Trophoblast cell (in vitro differentiated cells and primary cell): ENCODE results near the gene ABCA8.
"Not testable (repeated sequence)": the region's sequence is repeated elsewhere in the genome, so short reads cannot be mapped to it uniquely, and the experiment has no call there.

Experiments used
- DNase-seq, 2 donors: peaks; one replicate each; pipeline ENCODE4 v3.0.0-alpha.2; 2016
- H2AFZ ChIP-seq: 2 replicates; pipeline ENCODE4 v1.6.1; 2013; ENCODE audit warnings: low read length, moderate library complexity, mild to moderate bottlenecking; ENCODE audit not compliant: insufficient read depth, poor library complexity
- H2AK5ac ChIP-seq: 2 replicates; pipeline ENCODE4 v1.6.1; 2013; ENCODE audit warnings: mild to moderate bottlenecking, low read length
- H2BK120ac ChIP-seq: 2 replicates; pipeline ENCODE4 v1.6.1; 2013; ENCODE audit warnings: low read length, mild to moderate bottlenecking, moderate library complexity; ENCODE audit not compliant: insufficient read depth, poor library complexity
- H2BK12ac ChIP-seq: 2 replicates; pipeline ENCODE4 v1.6.1; 2013; ENCODE audit warnings: mild to moderate bottlenecking, low read length, moderate library complexity
- H2BK5ac ChIP-seq: 2 replicates; pipeline ENCODE4 v1.6.1; 2013; ENCODE audit warnings: low read length, low read depth, moderate library complexity, mild to moderate bottlenecking; ENCODE audit not compliant: poor library complexity
- H3K14ac ChIP-seq: 2 replicates; pipeline ENCODE4 v1.6.1; 2013; ENCODE audit warnings: mild to moderate bottlenecking, low read length
- H3K18ac ChIP-seq: 2 replicates; pipeline ENCODE4 v1.6.1; 2013; ENCODE audit warnings: mild to moderate bottlenecking, low read length
- H3K23ac ChIP-seq: 2 replicates; pipeline ENCODE4 v1.6.1; 2013; ENCODE audit warnings: low read length
- H3K27ac ChIP-seq: 2 replicates; pipeline ENCODE4 v1.5.1; 2013; ENCODE audit warnings: low read depth, mild to moderate bottlenecking, inconsistent platforms, low read length, moderate library complexity
- H3K27me3 ChIP-seq: 2 replicates; pipeline ENCODE4 v1.6.1; 2013; ENCODE audit warnings: inconsistent platforms, mild to moderate bottlenecking, low read length, moderate library complexity; ENCODE audit not compliant: insufficient read depth
- H3K36me3 ChIP-seq, 2 experiments: 1 replicate in 1 of 2; 2 replicates in 1 of 2; pipeline ENCODE4 v1.6.1; 2013; ENCODE audit warnings: low read length in 2 of 2, mild to moderate bottlenecking in 2 of 2, moderate library complexity in 1 of 2; ENCODE audit not compliant: insufficient read depth in 2 of 2, control insufficient read depth in 1 of 2
- H3K4ac ChIP-seq: 2 replicates; pipeline ENCODE4 v1.6.1; 2013; ENCODE audit warnings: low read depth, mild to moderate bottlenecking, low read length, moderate library complexity
- H3K4me1 ChIP-seq, 2 experiments: 1 replicate in 1 of 2; 2 replicates in 1 of 2; pipeline ENCODE4 v1.6.1; 2013; ENCODE audit warnings: low read length in 2 of 2, mild to moderate bottlenecking in 2 of 2, moderate library complexity in 1 of 2; ENCODE audit not compliant: insufficient read depth in 2 of 2, control insufficient read depth in 1 of 2
- H3K4me2 ChIP-seq: 2 replicates; pipeline ENCODE4 v1.6.1; 2013; ENCODE audit warnings: inconsistent platforms, mild to moderate bottlenecking, low read length, moderate library complexity
- H3K4me3 ChIP-seq: 2 replicates; pipeline ENCODE4 v1.5.1; 2013; ENCODE audit warnings: mild to moderate bottlenecking, low read depth, low read length, inconsistent platforms
- H3K79me1 ChIP-seq: one replicate; pipeline ENCODE4 v1.6.1; 2013; ENCODE audit warnings: low read length
- H3K79me2 ChIP-seq: 2 replicates; pipeline ENCODE4 v1.6.1; 2013; ENCODE audit warnings: low read length, mild to moderate bottlenecking; ENCODE audit not compliant: control insufficient read depth, insufficient read depth, poor library complexity
- H3K9ac ChIP-seq: 2 replicates; pipeline ENCODE4 v1.6.1; 2013; ENCODE audit warnings: mild to moderate bottlenecking, low read length
- H3K9me3 ChIP-seq: 2 replicates; pipeline ENCODE4 v1.6.1; 2013; ENCODE audit warnings: low read depth, mild to moderate bottlenecking, control low read depth, inconsistent platforms, low read length; ENCODE audit not compliant: insufficient read depth
- H4K12ac ChIP-seq: 2 replicates; pipeline ENCODE4 v1.6.1; 2013; ENCODE audit warnings: low read depth, mild to moderate bottlenecking, low read length, moderate library complexity
- H4K8ac ChIP-seq: 2 replicates; pipeline ENCODE4 v1.6.1; 2013; ENCODE audit warnings: low read depth, mild to moderate bottlenecking, low read length, moderate library complexity
- H4K91ac ChIP-seq: one replicate; pipeline ENCODE4 v1.6.1; 2013; ENCODE audit warnings: low read depth, mild to moderate bottlenecking, low read length, moderate library complexity
- WGBS: extraction: QIAGEN DNeasy Blood & Tissue Kit; methylation state at CpG from one replicate; pipeline ENCODE4 v1.1.7; 2013; ENCODE audit warnings: missing lambda C conversion rate; ENCODE audit not compliant: insufficient read length, insufficient coverage; ENCODE audit errors: extremely low coverage; 5-methylcytosine and 5-hydroxymethylcytosine counted together

Gene ABCA8

GRCh38 chr17:68969101-68969500, 13.9 kb upstream of the ABCA8 start:
- Histone ChIP-seq H3K23ac (no peak overlapping the region), H3K4ac (no peak overlapping the region), H3K27ac (no peak overlapping the region), H4K12ac (no peak overlapping the region), H2AFZ (no peak overlapping the region), H3K18ac (no peak overlapping the region), H3K4me1 (no peaks in the 10 kb centered on the region), H3K79me1 (no peaks in the 10 kb centered on the region), H4K8ac (no peak overlapping the region), H3K9me3 (no peaks in the 10 kb centered on the region), H2BK120ac (no peak overlapping the region), H3K9ac (no peak overlapping the region), H3K4me2 (no peak overlapping the region), H3K27me3 (no peaks in the 10 kb centered on the region), H2BK5ac (no peak overlapping the region), H3K79me2 (no peaks in the 10 kb centered on the region), H3K4me3 (no peak overlapping the region), H3K36me3 (no peaks in the 10 kb centered on the region), H2BK12ac (no peak overlapping the region), H4K91ac (no peak overlapping the region), H3K14ac (no peak overlapping the region), H2AK5ac (no peak overlapping the region)
- WGBS, result no CpG with 5 or more reads among the region's 5 CpGs
- DNase-seq, result no peak

- Histone ChIP-seq H3K4me3 (no peak overlapping the region), H3K79me1 (no peaks in the 10 kb centered on the region), H4K12ac (no peak overlapping the region), H3K4me2 (no peak overlapping the region), H2AFZ (no peak overlapping the region), H3K4me1 (no peaks in the 10 kb centered on the region), H2AK5ac (no peak overlapping the region), H3K27me3 (no peaks in the 10 kb centered on the region), H3K36me3 (no peaks in the 10 kb centered on the region), H3K18ac (no peak overlapping the region), H2BK120ac (no peak overlapping the region), H3K4ac (no peak overlapping the region), H2BK12ac (no peak overlapping the region), H2BK5ac (no peak overlapping the region), H4K8ac (no peak overlapping the region), H3K23ac (no peak overlapping the region), H3K9ac (no peak overlapping the region), H4K91ac (no peak overlapping the region), H3K79me2 (no peaks in the 10 kb centered on the region), H3K14ac (no peak overlapping the region), H3K27ac (no peak overlapping the region), H3K9me3 (no peaks in the 10 kb centered on the region)
- no CpG with 5 or more reads among the region's 4 CpGs for WGBS
- no peak for DNase-seq
Observed at GRCh38 chr17:68963958-68964357, 8.8 kb upstream of the ABCA8 start.

GRCh38 chr17:68961214-68961882, 6.2 kb upstream of the ABCA8 start:
- H4K91ac ChIP-seq, result no peak overlapping the region
- no peaks in the 10 kb centered on the region for H3K27me3 ChIP-seq
- H2BK12ac ChIP-seq, result no peak overlapping the region
- no peak overlapping the region for H3K27ac ChIP-seq
- 100% methylated on average over 1 of the region's 9 CpGs for WGBS
- no peak overlapping the region for H2AK5ac ChIP-seq
- no peak overlapping the region for H2BK120ac ChIP-seq
- DNase-seq, result no peak
- no peaks in the 10 kb centered on the region for H3K4me1 ChIP-seq
- no peak overlapping the region for H3K14ac ChIP-seq
- no peak overlapping the region for H4K8ac ChIP-seq
- no peaks in the 10 kb centered on the region for H3K79me2 ChIP-seq
- H2AFZ ChIP-seq, result no peak overlapping the region
- no peak overlapping the region for H3K9ac ChIP-seq
- no peak overlapping the region for H3K18ac ChIP-seq
- H4K12ac ChIP-seq, result no peak overlapping the region
- H3K23ac ChIP-seq, result no peak overlapping the region
- H3K9me3 ChIP-seq, result no peaks in the 10 kb centered on the region
- no peak overlapping the region for H3K4ac ChIP-seq
- no peaks in the 10 kb centered on the region for H3K79me1 ChIP-seq
- no peak overlapping the region for H2BK5ac ChIP-seq
- no peak overlapping the region for H3K4me3 ChIP-seq
- H3K36me3 ChIP-seq, result no peaks in the 10 kb centered on the region
- H3K4me2 ChIP-seq, result no peak overlapping the region

GRCh38 chr17:68959117-68959516, 3.9 kb upstream of the ABCA8 start:
- H2BK120ac ChIP-seq, H4K91ac ChIP-seq, H3K36me3 ChIP-seq, H4K8ac ChIP-seq, H3K9me3 ChIP-seq, H2AK5ac ChIP-seq, H4K12ac ChIP-seq, H3K9ac ChIP-seq, H3K23ac ChIP-seq, H3K4me3 ChIP-seq, H3K79me1 ChIP-seq, H2BK12ac ChIP-seq, H3K18ac ChIP-seq, DNase-seq, H3K4ac ChIP-seq, H3K4me1 ChIP-seq, H3K4me2 ChIP-seq, H3K27ac ChIP-seq, H2BK5ac ChIP-seq, H3K14ac ChIP-seq, H2AFZ ChIP-seq, H3K27me3 ChIP-seq, H3K79me2 ChIP-seq: not testable (repeated sequence)
- WGBS, result no CpG with 5 or more reads among the region's 2 CpGs
